ENCODE data around the gene FRMD5.
"Not testable (repeated sequence)": the region's sequence is repeated elsewhere in the genome, so short reads cannot be mapped to it uniquely, and the experiment has no call there.

FRMD5 gene

DNA sequence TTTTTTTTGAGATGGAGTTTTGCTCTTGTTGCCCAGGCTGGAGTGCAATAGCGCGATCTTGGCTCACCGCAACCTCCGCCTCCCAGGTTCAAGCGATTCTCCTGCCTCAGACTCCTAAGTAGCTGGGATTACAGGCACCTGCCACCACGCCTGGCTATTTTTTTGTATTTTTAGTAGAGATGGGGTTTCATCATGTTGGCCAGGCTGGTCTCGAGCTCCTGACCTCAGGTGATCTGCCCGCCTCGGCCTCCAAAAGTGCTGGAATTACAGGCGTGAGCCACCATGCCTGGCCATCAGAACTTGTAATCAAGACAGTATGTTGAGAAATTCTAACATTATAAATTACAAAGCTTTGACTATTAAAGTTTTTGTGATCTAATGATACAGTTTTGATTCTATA, 328.4 kb downstream of the FRMD5 start:
- H3K27me3 ChIP-seq (replicated peaks in 2 of 5; ENCODE audit: control insufficient read depth in 4 of 5, insufficient read depth in 5 of 5, low read length in 4 of 5); DNase-seq; CTCF ChIA-PET; H3K9me3 ChIP-seq (ENCODE audit: control extremely low read depth in 1 of 5, control insufficient read depth in 4 of 5, insufficient read depth in 2 of 5, low read depth in 1 of 5, low read length in 4 of 5); H3K4me3 ChIP-seq (ENCODE audit: control insufficient read depth in 1 of 7, extremely low read depth in 1 of 7, insufficient read depth in 4 of 7, low read depth in 2 of 7, low read length in 6 of 7); H3K27ac ChIP-seq (ENCODE audit: insufficient read depth in 1 of 2, low read depth in 1 of 2, low read length in 2 of 2, poor library complexity in 1 of 2, severe bottlenecking in 2 of 2); POLR2A ChIA-PET: not testable (repeated sequence)
- H3K36me3 ChIP-seq (ENCODE audit: control insufficient read depth in 4 of 4, insufficient read depth in 4 of 4, low read length in 3 of 4): peaks cover 2 to 33% (median 6%) of the 10 kb centered on the region in 4 experiments
- peaks cover 9 to 17% (median 11%) of the 10 kb centered on the region in 4 experiments for H3K4me1 ChIP-seq (ENCODE audit: control extremely low read depth in 1 of 4, control insufficient read depth in 4 of 4, insufficient read depth in 4 of 4, low read length in 3 of 4)
- 88% methylated on average over 3 of the region's 10 CpGs for WGBS (ENCODE audit: insufficient coverage)

DNA sequence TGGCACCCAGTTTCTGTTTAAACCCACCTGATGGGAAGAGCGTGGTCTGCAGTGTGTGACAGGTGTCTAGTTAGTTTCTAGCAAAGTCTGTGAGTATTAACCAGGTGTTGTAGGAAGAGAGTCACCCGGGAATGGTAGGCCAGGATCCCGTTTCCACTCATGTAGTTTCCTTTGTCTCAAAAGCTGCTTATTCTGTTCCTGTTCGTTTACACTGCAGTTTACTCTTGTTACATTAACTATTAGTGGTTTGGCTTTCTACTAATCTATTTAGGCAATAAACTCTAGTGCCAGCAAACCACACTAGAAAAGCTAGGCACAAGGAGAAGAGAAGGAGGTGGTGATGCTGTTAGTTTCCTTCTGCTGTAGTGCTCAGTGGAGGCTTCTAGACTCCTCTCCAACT, 335.5 kb downstream of the FRMD5 start:
- ChIA-PET POLR2A (no interaction called here), CTCF (no interaction called here)
- DNase-seq: no peak
- Histone ChIP-seq H3K4me1 (ENCODE audit: control extremely low read depth in 1 of 4, control insufficient read depth in 4 of 4, insufficient read depth in 4 of 4, low read length in 3 of 4) (no peaks in the 10 kb centered on the region), H3K27ac (ENCODE audit: insufficient read depth in 1 of 2, low read depth in 1 of 2, low read length in 2 of 2, poor library complexity in 1 of 2, severe bottlenecking in 2 of 2) (no peak overlapping the region), H3K27me3 (replicated peaks in 2 of 5; ENCODE audit: control insufficient read depth in 4 of 5, insufficient read depth in 5 of 5, low read length in 4 of 5) (no peaks in the 10 kb centered on the region), H3K4me3 (ENCODE audit: control insufficient read depth in 1 of 7, extremely low read depth in 1 of 7, insufficient read depth in 4 of 7, low read depth in 2 of 7, low read length in 6 of 7) (no peak overlapping the region), H3K36me3 (ENCODE audit: control insufficient read depth in 4 of 4, insufficient read depth in 4 of 4, low read length in 3 of 4) (peaks cover 7 to 53% (median 28%) of the 10 kb centered on the region in 4 experiments), H3K9me3 (ENCODE audit: control extremely low read depth in 1 of 5, control insufficient read depth in 4 of 5, insufficient read depth in 2 of 5, low read depth in 1 of 5, low read length in 4 of 5) (no peaks in the 10 kb centered on the region)
- WGBS (ENCODE audit: insufficient coverage): 100% methylated on average over 1 of the region's 4 CpGs

DNA sequence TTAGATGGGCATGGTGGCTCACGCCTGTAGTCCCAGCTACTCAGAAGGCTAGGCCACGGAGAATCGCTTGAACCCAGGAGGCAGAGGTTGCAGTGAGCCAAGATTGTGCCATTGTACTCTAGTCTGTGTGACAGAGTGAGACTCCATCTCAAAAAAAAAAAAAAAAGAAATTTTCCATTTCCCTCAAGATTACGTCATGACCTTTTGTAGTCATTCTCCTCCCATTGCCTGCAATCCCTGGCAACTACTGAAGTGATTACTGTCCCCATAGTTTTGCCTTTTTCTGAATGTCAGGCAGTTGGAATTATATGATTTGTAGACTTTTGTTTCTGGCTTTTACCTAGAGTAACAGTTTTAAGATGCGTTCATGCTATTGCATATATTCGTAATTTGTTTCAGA, 340.3 kb downstream of the FRMD5 start:
- 100% methylated on average over 3 of the region's 6 CpGs for WGBS (ENCODE audit: insufficient coverage)
- Histone ChIP-seq H3K27ac (ENCODE audit: insufficient read depth in 1 of 2, low read depth in 1 of 2, low read length in 2 of 2, poor library complexity in 1 of 2, severe bottlenecking in 2 of 2) (no peak overlapping the region), H3K4me1 (ENCODE audit: control extremely low read depth in 1 of 4, control insufficient read depth in 4 of 4, insufficient read depth in 4 of 4, low read length in 3 of 4) (no peaks in the 10 kb centered on the region), H3K4me3 (ENCODE audit: control insufficient read depth in 1 of 7, extremely low read depth in 1 of 7, insufficient read depth in 4 of 7, low read depth in 2 of 7, low read length in 6 of 7) (no peak overlapping the region), H3K27me3 (replicated peaks in 2 of 5; ENCODE audit: control insufficient read depth in 4 of 5, insufficient read depth in 5 of 5, low read length in 4 of 5) (no peaks in the 10 kb centered on the region), H3K9me3 (ENCODE audit: control extremely low read depth in 1 of 5, control insufficient read depth in 4 of 5, insufficient read depth in 2 of 5, low read depth in 1 of 5, low read length in 4 of 5) (no peaks in the 10 kb centered on the region), H3K36me3 (ENCODE audit: control insufficient read depth in 4 of 4, insufficient read depth in 4 of 4, low read length in 3 of 4) (peaks cover 8 to 64% (median 37%) of the 10 kb centered on the region in 4 experiments)
- CTCF ChIA-PET: no interaction called here
- POLR2A ChIA-PET: no interaction called here
- DNase-seq: no peak

DNA sequence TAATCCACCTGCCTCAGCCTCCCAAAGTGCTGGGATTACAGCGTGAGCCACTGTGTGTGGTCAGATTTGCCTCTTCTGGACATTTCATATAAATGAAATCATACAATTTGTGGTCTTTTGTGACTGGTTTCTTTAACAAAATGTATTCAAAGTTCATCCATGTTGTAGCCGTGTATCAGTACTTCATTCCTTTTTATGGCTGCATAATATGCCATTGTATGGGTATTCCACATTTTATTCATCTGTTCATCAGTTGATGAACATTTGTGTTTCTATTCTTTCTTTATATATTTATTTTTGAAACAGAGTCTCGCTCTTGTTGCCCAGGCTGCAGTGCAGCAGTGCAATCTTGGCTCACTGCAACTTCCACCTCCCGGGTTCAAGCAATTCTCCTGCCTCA, 342.5 kb downstream of the FRMD5 start:
- Histone ChIP-seq H3K36me3 (ENCODE audit: control insufficient read depth in 4 of 4, insufficient read depth in 4 of 4, low read length in 3 of 4) (peaks cover 5 to 55% (median 32%) of the 10 kb centered on the region in 4 experiments), H3K27me3 (replicated peaks in 2 of 5; ENCODE audit: control insufficient read depth in 4 of 5, insufficient read depth in 5 of 5, low read length in 4 of 5) (no peaks in the 10 kb centered on the region), H3K27ac (ENCODE audit: insufficient read depth in 1 of 2, low read depth in 1 of 2, low read length in 2 of 2, poor library complexity in 1 of 2, severe bottlenecking in 2 of 2) (no peak overlapping the region), H3K4me3 (ENCODE audit: control insufficient read depth in 1 of 7, extremely low read depth in 1 of 7, insufficient read depth in 4 of 7, low read depth in 2 of 7, low read length in 6 of 7) (no peak overlapping the region), H3K4me1 (ENCODE audit: control extremely low read depth in 1 of 4, control insufficient read depth in 4 of 4, insufficient read depth in 4 of 4, low read length in 3 of 4) (no peaks in the 10 kb centered on the region), H3K9me3 (ENCODE audit: control extremely low read depth in 1 of 5, control insufficient read depth in 4 of 5, insufficient read depth in 2 of 5, low read depth in 1 of 5, low read length in 4 of 5) (no peaks in the 10 kb centered on the region)
- no peak for DNase-seq
- WGBS (ENCODE audit: insufficient coverage): no CpG with 5 or more reads among the region's 4 CpGs
- POLR2A ChIA-PET: interaction anchor here (0.6 kb wide), 1 partner anchor 19 kb away, joined by 3 read pairs; no protein-coding TSS in a partner anchor
- CTCF ChIA-PET: no interaction called here

DNA sequence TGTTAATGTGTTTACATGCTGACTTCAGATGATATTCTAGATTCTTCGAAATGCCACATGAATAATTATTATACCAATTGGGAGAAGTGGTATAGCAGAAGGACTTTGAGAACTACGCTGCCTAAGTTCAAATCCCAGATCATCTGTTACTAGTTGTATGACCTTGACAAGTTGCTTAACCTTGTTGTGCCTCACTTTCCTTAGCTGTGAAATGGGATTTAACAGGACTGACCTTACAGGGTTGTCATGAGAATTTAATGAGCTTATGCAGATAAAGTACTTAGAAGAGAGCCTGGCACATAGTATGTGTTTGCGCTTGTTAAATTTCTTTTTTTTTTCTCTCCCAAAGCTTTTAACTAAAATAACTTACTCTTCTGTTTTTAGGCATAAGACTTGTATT, 343.8 kb downstream of the FRMD5 start:
- Histone ChIP-seq H3K9me3 (ENCODE audit: control extremely low read depth in 1 of 5, control insufficient read depth in 4 of 5, insufficient read depth in 2 of 5, low read depth in 1 of 5, low read length in 4 of 5) (no peaks in the 10 kb centered on the region), H3K4me3 (ENCODE audit: control insufficient read depth in 1 of 7, extremely low read depth in 1 of 7, insufficient read depth in 4 of 7, low read depth in 2 of 7, low read length in 6 of 7) (no peak overlapping the region), H3K4me1 (ENCODE audit: control extremely low read depth in 1 of 4, control insufficient read depth in 4 of 4, insufficient read depth in 4 of 4, low read length in 3 of 4) (no peaks in the 10 kb centered on the region), H3K27ac (ENCODE audit: insufficient read depth in 1 of 2, low read depth in 1 of 2, low read length in 2 of 2, poor library complexity in 1 of 2, severe bottlenecking in 2 of 2) (no peak overlapping the region), H3K27me3 (replicated peaks in 2 of 5; ENCODE audit: control insufficient read depth in 4 of 5, insufficient read depth in 5 of 5, low read length in 4 of 5) (no peaks in the 10 kb centered on the region), H3K36me3 (ENCODE audit: control insufficient read depth in 4 of 4, insufficient read depth in 4 of 4, low read length in 3 of 4) (peaks cover 3 to 48% (median 29%) of the 10 kb centered on the region in 4 experiments)
- WGBS (ENCODE audit: insufficient coverage): 80% methylated on average over 1 of the region's 3 CpGs
- CTCF ChIA-PET: no interaction called here
- POLR2A ChIA-PET: interaction anchor here (0.6 kb wide), 1 partner anchor 167 kb away, joined by 3 read pairs; no protein-coding TSS in a partner anchor
- no peak for DNase-seq

DNA sequence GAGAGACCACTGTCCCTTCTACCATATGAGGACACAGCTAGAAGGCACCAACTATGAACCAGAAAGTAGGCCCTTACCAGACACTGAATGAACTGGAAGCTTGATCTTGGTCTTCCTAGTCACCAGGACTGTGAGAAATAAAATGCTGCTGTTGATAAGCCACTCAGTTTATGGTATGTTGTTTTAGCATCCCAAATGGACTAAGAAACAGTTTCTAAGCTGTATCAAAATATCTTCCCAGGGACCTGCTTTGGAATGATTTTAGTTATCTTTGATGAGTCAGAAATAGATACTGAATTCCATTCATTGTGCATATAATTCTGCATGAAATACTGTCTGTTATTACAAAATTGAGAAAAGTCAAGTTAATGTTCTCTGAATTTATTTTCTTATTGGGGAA, 349.6 kb downstream of the FRMD5 start:
- POLR2A ChIA-PET: no interaction called here
- Histone ChIP-seq H3K9me3 (ENCODE audit: control extremely low read depth in 1 of 5, control insufficient read depth in 4 of 5, insufficient read depth in 2 of 5, low read depth in 1 of 5, low read length in 4 of 5) (no peaks in the 10 kb centered on the region), H3K36me3 (ENCODE audit: control insufficient read depth in 4 of 4, insufficient read depth in 4 of 4, low read length in 3 of 4) (peaks cover 5 to 57% (median 14%) of the 10 kb centered on the region in 4 experiments), H3K4me3 (ENCODE audit: control insufficient read depth in 1 of 7, extremely low read depth in 1 of 7, insufficient read depth in 4 of 7, low read depth in 2 of 7, low read length in 6 of 7) (no peak overlapping the region), H3K4me1 (ENCODE audit: control extremely low read depth in 1 of 4, control insufficient read depth in 4 of 4, insufficient read depth in 4 of 4, low read length in 3 of 4) (no peaks in the 10 kb centered on the region), H3K27ac (ENCODE audit: insufficient read depth in 1 of 2, low read depth in 1 of 2, low read length in 2 of 2, poor library complexity in 1 of 2, severe bottlenecking in 2 of 2) (no peak overlapping the region), H3K27me3 (replicated peaks in 2 of 5; ENCODE audit: control insufficient read depth in 4 of 5, insufficient read depth in 5 of 5, low read length in 4 of 5) (no peaks in the 10 kb centered on the region)
- CTCF ChIA-PET: no interaction called here
- DNase-seq: no peak

DNA sequence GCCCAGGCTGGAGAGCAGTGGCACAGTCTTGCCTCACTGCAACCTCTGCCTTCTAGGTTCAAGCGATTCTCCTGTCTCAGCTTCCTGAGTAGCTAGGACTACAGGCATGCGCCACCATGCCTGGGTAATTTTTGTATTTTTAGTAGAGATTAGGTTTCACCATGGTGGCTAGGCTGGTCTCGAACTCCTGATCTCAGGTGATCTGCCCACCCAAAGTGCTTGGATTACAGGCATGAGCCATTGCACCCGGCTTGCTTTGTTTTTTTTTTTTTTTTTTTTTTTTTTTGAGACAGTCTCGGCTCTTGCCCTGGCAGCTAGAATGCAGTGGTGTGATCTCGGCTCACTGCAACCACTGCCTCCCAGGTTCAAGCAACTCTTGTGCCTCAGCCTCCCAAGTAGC, 362.6 kb downstream of the FRMD5 start:
- H3K9me3 ChIP-seq (ENCODE audit: control extremely low read depth in 1 of 5, control insufficient read depth in 4 of 5, insufficient read depth in 2 of 5, low read depth in 1 of 5, low read length in 4 of 5); H3K27ac ChIP-seq (ENCODE audit: insufficient read depth in 1 of 2, low read depth in 1 of 2, low read length in 2 of 2, poor library complexity in 1 of 2, severe bottlenecking in 2 of 2); H3K27me3 ChIP-seq (replicated peaks in 2 of 5; ENCODE audit: control insufficient read depth in 4 of 5, insufficient read depth in 5 of 5, low read length in 4 of 5); DNase-seq; CTCF ChIA-PET; H3K4me3 ChIP-seq (ENCODE audit: control insufficient read depth in 1 of 7, extremely low read depth in 1 of 7, insufficient read depth in 4 of 7, low read depth in 2 of 7, low read length in 6 of 7): not testable (repeated sequence)
- Histone ChIP-seq H3K36me3 (ENCODE audit: control insufficient read depth in 4 of 4, insufficient read depth in 4 of 4, low read length in 3 of 4) (peaks cover 4 to 40% (median 10%) of the 10 kb centered on the region in 4 experiments), H3K4me1 (ENCODE audit: control extremely low read depth in 1 of 4, control insufficient read depth in 4 of 4, insufficient read depth in 4 of 4, low read length in 3 of 4) (peaks cover 6 to 15% (median 7%) of the 10 kb centered on the region in 4 experiments)
- POLR2A ChIA-PET: interaction anchor here (0.6 kb wide), 1 partner anchor 1610 kb away, joined by 3 read pairs; no protein-coding TSS in a partner anchor
- 80% methylated on average over 1 of the region's 6 CpGs for WGBS (ENCODE audit: insufficient coverage)
